ENCODE results near the gene QSOX1.
A peak's percentile ranks its signal among the peaks of the same experiment; 100 is the strongest.
"Not testable (repeated sequence)": the region's sequence is repeated elsewhere in the genome, so short reads cannot be mapped to it uniquely, and the experiment has no call there.

QSOX1 gene

GRCh38 chr1:180154325-180155181, at the start of gene QSOX1:
TSS of gene QSOX1 (plus strand) at chr1:180154869. CDS start at chr1:180154908, 39 bp downstream.
- Mint-ChIP-seq H3K9me3 (no peaks in the 10 kb centered on the region), H3K36me3 (no peaks in the 10 kb centered on the region), H3K4me3 (peak within 1 kb of the TSS; percentile 89), H3K27ac (peak within 1 kb of the TSS; percentile 85), H3K4me1 (peaks cover 33% of the 10 kb centered on the region), H3K27me3 (no peaks in the 10 kb centered on the region)

DNA sequence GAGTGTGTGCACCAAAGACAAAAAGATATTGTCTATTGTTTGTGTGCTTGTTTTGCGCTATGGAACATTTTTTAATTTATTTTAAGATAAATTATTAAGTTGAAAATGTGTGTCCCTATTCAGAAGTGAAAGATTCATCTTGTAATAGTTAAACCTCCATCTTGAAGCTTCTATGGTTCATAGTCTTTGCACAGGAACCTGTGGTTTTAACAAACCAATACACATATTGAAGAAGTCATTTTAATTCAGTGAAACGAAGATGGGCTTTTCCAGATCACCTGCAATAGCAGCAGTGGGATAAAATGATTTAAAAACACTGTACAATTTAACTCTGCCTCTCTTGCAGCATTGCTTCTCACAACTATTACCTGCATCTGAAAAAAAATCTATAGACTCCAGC, 42.6 kb upstream of the QSOX1 start:
- Mint-ChIP-seq H3K4me1 (no peaks in the 10 kb centered on the region), H3K36me3 (peaks cover 23% of the 10 kb centered on the region), H3K27me3 (no peaks in the 10 kb centered on the region), H3K9me3 (no peaks in the 10 kb centered on the region), H3K27ac (no peak overlapping the region), H3K4me3 (no peak overlapping the region)

DNA sequence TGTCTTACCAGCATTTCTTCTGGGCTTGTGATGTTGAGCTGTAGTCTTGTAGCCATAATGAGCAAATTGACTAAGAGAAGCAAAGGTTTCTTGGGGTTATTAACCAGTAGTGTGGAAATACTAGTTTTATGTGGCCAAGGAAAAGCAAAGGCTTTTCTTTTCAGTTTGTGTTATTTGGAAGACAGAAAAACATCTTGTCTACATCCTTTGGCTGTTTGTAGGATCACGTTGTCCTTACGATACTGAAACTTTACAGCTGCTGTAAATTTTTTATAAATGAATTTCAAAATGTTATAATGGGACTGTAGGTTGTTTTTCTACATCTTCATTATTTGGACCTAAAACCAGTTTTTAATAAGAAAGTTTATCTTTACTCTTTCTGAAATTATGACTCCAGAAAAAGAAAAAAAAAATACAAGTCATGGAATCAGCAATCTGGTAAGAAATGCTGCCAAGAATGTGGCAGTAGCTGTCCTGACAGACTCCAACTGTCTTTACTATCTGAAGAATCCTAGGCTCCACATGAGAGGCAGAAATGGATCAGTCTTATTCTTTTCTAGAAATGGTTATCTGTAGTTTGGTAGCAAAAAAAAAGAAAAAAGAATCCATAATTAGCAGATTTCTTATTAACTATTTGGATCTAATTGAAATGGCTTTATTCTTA, 41.6 kb upstream of the QSOX1 start:
- H3K27ac Mint-ChIP-seq, result no peak overlapping the region
- no peak overlapping the region for H3K4me3 Mint-ChIP-seq

GRCh38 chr1:180114396-180114945, 40.2 kb upstream of the QSOX1 start:
- peaks cover 20% of the 10 kb centered on the region for H3K36me3 Mint-ChIP-seq
- peak overlapping the region; percentile 63 for H3K27ac Mint-ChIP-seq
- no peaks in the 10 kb centered on the region for H3K9me3 Mint-ChIP-seq
- H3K4me1 Mint-ChIP-seq, result no peaks in the 10 kb centered on the region
- no peak overlapping the region for H3K4me3 Mint-ChIP-seq
- H3K27me3 Mint-ChIP-seq, result no peaks in the 10 kb centered on the region

More for the DNA sequence above, 41.6 kb upstream of the QSOX1 start:
- H3K27me3 Mint-ChIP-seq, result no peaks in the 10 kb centered on the region
- no peaks in the 10 kb centered on the region for H3K4me1 Mint-ChIP-seq
- H3K9me3 Mint-ChIP-seq, result no peaks in the 10 kb centered on the region
- peaks cover 20% of the 10 kb centered on the region for H3K36me3 Mint-ChIP-seq

DNA sequence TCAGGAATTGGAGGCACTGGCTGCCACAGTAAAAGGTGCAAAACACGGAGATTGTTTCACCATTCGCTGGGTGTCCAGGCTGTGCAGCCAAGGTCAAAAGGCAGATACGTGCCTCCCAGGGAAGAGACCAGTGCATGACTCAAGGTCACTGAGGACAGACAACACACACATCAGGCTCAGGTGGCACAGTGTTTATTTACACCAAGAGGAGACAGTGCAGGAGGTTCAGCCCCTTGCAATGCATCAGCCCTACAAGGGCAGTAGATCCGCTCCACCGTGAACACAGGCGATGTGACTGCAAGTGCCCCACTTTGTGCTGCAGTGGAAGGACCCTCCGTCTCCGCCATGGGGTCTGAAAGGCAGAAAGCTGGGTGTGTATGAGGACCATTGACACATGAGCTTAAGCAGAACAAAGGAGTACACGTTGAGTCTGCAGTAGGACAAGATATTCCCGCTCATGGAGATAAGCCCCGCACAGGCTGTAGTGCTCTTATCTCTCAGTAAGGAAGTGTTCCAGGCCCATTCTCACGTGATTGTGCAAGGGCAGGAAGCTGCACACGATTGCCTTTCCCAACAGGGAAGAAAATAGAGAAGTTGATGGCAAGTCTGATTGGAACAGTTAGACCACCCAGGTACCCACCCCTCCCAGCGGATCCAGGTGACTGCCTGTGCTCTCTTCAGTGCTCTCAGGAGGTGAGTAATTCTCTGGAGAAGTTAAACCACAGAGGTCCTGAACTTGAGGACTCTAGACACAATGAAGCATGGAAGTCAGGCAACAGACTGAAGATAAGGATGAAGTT, 37.5 kb upstream of the QSOX1 start:
- no peaks in the 10 kb centered on the region for H3K27me3 Mint-ChIP-seq
- H3K9me3 Mint-ChIP-seq, result no peaks in the 10 kb centered on the region
- no peak overlapping the region for H3K27ac Mint-ChIP-seq
- no peak overlapping the region for H3K4me3 Mint-ChIP-seq
- H3K36me3 Mint-ChIP-seq, result peaks cover 12% of the 10 kb centered on the region
- no peaks in the 10 kb centered on the region for H3K4me1 Mint-ChIP-seq

DNA sequence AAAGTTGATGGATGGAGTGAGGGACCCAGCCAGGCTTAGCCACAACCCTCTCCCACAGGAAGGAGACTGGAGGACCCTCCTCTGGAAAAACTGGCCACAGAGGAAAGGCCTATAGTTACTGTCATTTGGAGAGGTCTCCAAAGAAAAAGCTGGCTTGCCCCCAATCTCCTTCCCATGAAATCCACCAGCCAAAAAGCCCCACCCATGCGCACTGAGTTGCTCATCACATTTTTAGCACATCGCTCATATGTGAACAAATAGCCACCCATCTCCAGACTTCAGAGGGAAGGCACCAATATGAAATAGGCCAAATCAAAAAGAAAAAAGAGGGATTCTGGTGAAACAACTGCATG, 36.9 kb upstream of the QSOX1 start:
- Mint-ChIP-seq H3K9me3 (no peaks in the 10 kb centered on the region), H3K27me3 (no peaks in the 10 kb centered on the region), H3K4me3 (no peak overlapping the region), H3K4me1 (no peaks in the 10 kb centered on the region), H3K27ac (no peak overlapping the region), H3K36me3 (peaks cover 9% of the 10 kb centered on the region)

GRCh38 chr1:180119837-180120236, 34.8 kb upstream of the QSOX1 start:
- Mint-ChIP-seq H3K4me1 (no peaks in the 10 kb centered on the region), H3K4me3 (no peak overlapping the region), H3K9me3 (no peaks in the 10 kb centered on the region), H3K27me3 (no peaks in the 10 kb centered on the region), H3K36me3 (peaks cover 7% of the 10 kb centered on the region), H3K27ac (no peak overlapping the region)

DNA sequence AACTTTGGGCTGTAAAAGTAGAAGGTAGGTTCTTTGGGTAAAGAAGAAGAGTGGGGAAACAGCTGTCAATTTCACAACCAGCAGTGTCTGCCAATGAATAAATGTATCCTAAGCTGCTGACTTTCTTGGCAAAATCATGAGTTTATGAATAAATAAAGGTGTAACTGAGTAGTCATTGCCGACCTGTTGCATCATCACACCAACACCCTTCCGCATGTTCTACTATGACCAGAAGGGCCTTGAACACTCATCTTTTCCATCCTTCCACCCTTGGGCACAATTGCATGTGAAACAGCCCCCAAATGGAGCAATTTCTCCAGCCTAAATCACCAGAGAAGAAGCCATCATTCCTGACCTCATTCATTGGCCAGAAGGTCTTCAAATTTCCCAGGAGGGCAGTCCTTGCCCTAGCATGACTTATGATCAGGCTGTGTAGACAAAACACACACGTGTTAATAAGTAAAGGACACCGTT, 31.2 kb upstream of the QSOX1 start:
- peaks cover 9% of the 10 kb centered on the region for H3K4me1 Mint-ChIP-seq
- H3K27ac Mint-ChIP-seq, result no peak overlapping the region
- no peak overlapping the region for H3K4me3 Mint-ChIP-seq

GRCh38 chr1:180130651-180131050, 24.0 kb upstream of the QSOX1 start:
- Mint-ChIP-seq H3K27me3 (peaks cover 8% of the 10 kb centered on the region), H3K4me3 (no peak overlapping the region), H3K4me1 (peaks cover 9% of the 10 kb centered on the region), H3K9me3 (no peaks in the 10 kb centered on the region), H3K27ac (no peak overlapping the region), H3K36me3 (no peaks in the 10 kb centered on the region)

More for the DNA sequence above, 31.2 kb upstream of the QSOX1 start:
- Mint-ChIP-seq H3K9me3 (no peaks in the 10 kb centered on the region), H3K27me3 (no peaks in the 10 kb centered on the region), H3K36me3 (no peaks in the 10 kb centered on the region)

- peaks cover under 1% of the 10 kb centered on the region for H3K9me3 Mint-ChIP-seq
- no peak overlapping the region for H3K4me3 Mint-ChIP-seq
- peaks cover 13% of the 10 kb centered on the region for H3K27me3 Mint-ChIP-seq
- H3K36me3 Mint-ChIP-seq, result peaks cover under 1% of the 10 kb centered on the region
- peaks cover 5% of the 10 kb centered on the region for H3K4me1 Mint-ChIP-seq
- no peak overlapping the region for H3K27ac Mint-ChIP-seq
Measured at GRCh38 chr1:180131510-180131909, 23.2 kb upstream of the QSOX1 start.

DNA sequence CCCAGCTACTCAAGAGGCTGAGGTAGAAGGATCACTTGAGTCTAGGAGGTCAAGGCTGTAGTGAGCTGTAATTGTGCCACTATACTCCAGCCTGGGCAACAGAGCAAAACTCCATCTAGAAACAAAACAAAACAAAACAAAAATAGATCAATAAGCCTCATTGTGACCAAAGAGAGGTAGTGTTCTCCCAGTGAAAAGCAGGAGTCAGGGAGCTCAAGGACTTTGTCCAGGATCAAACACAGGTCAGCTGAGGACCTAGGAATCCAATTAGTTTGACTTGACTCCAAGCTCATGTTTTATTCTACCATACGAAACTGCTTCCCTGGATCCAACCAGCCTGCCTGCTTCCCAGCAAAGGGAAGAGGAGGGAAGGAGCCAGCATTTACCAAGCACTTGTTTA, 21.5 kb upstream of the QSOX1 start:
- Mint-ChIP-seq H3K27ac (no peak overlapping the region), H3K36me3 (peaks cover 2% of the 10 kb centered on the region), H3K27me3 (peaks cover 17% of the 10 kb centered on the region), H3K4me3 (no peak overlapping the region), H3K4me1 (no peaks in the 10 kb centered on the region), H3K9me3 (peaks cover 8% of the 10 kb centered on the region)

DNA sequence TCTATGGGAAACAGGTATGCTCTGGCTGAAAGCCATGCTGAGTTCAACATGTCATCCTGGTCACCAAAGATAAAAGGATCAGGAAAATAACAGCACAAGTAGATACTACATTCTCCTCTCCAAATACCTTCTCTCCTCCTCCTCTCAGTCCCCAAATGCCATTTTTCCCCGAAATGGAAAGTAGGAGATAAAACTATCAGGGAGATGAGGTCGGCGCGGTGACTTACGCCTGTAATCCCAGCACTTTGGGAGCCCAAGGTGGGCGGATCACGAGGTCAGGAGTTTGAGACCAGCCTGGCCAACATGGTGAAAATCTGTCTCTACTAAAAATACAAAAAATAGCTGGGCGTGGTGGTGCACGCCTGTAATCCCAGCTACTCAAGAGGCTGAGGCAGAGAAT, 21.0 kb upstream of the QSOX1 start:
- H3K27me3 Mint-ChIP-seq, result peaks cover 17% of the 10 kb centered on the region
- not testable (repeated sequence) for H3K9me3 Mint-ChIP-seq

GRCh38 chr1:180135535-180135934, 19.1 kb upstream of the QSOX1 start:
- Mint-ChIP-seq H3K36me3 (peaks cover 2% of the 10 kb centered on the region), H3K9me3 (peaks cover 8% of the 10 kb centered on the region), H3K27me3 (peaks cover 17% of the 10 kb centered on the region), H3K4me3 (no peak overlapping the region), H3K4me1 (no peaks in the 10 kb centered on the region), H3K27ac (no peak overlapping the region)

More for the DNA sequence above, 21.0 kb upstream of the QSOX1 start:
- not testable (repeated sequence) for H3K27ac Mint-ChIP-seq, H3K4me3 Mint-ChIP-seq, H3K36me3 Mint-ChIP-seq, H3K4me1 Mint-ChIP-seq

DNA sequence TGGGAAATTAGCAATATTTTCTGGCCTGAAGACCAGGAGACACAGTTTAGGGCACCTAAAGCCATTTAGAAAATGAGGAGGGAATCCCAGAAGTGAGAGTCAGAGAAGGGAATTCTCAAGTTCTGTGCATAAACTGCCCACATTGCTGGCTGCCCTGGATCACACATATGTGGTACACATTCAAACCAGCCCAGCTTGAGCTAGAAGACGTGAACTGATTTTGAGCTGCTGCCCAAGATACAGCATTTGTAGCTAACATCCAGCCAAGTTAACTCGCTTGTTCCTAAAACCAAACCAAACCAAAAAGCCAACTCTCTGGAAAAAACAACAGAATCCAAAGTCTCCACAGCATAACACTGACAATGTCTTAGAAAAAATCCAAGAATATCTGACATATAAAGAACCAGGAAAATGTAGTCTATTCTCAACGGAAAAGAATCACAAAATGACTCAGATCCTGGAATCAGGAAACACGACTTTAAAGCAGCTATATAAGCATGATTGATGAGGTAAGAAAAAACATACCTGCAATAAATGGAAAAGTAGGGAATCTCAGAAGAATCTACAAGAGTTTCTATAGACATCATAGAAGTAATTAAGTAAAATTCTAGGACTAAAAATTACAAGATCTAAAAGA, 18.2 kb upstream of the QSOX1 start:
- no peaks in the 10 kb centered on the region for H3K4me1 Mint-ChIP-seq
- H3K27me3 Mint-ChIP-seq, result peaks cover 17% of the 10 kb centered on the region
- no peak overlapping the region for H3K27ac Mint-ChIP-seq
- H3K4me3 Mint-ChIP-seq, result no peak overlapping the region
- H3K9me3 Mint-ChIP-seq, result peaks cover 8% of the 10 kb centered on the region
- peaks cover 2% of the 10 kb centered on the region for H3K36me3 Mint-ChIP-seq

- Mint-ChIP-seq H3K27me3 (peaks cover 14% of the 10 kb centered on the region), H3K9me3 (peaks cover 8% of the 10 kb centered on the region), H3K27ac (no peak overlapping the region), H3K4me3 (no peak overlapping the region), H3K4me1 (no peaks in the 10 kb centered on the region), H3K36me3 (peaks cover 2% of the 10 kb centered on the region)
Measured at GRCh38 chr1:180136968-180137356, 17.7 kb upstream of the QSOX1 start.

All from activated naive CD4-positive, alpha-beta T cell treated with anti-CD3 and anti-CD28 coated beads, Interleukin-2, amount 50 U/mL, for 24 hours (primary cell).